GM18508 (cell line): ENCODE data around the gene BAG5.

ENCODE experiments used
- ATAC-seq: cut with Tn5 transposase; IDR thresholded peaks from one replicate; pipeline ENCODE4 v1.9.1; 2021; ENCODE audit warnings: moderate number of reproducible peaks; ENCODE audit not compliant: insufficient read depth, unreplicated experiment

The BAG5 gene

GRCh38 chr14:103547455-103547940, 15.0 kb downstream of the BAG5 start:
- ATAC-seq, result no peak

- no peak for ATAC-seq
Measured at GRCh38 chr14:103546652-103547454, 15.6 kb downstream of the BAG5 start.

GRCh38 chr14:103545915-103546651, 16.4 kb downstream of the BAG5 start:
- no peak for ATAC-seq

GRCh38 chr14:103545219-103545914, 17.1 kb downstream of the BAG5 start:
- no peak for ATAC-seq

- no peak for ATAC-seq
Measured at GRCh38 chr14:103544388-103545218, 17.9 kb downstream of the BAG5 start.

- no peak for ATAC-seq
Measured at GRCh38 chr14:103543721-103544387, 18.6 kb downstream of the BAG5 start.

- ATAC-seq, result no peak
Measured at GRCh38 chr14:103543140-103543539, 19.3 kb downstream of the BAG5 start.

- no peak for ATAC-seq
Measured at GRCh38 chr14:103542605-103543088, 19.8 kb downstream of the BAG5 start.

GRCh38 chr14:103541709-103542604, 20.5 kb downstream of the BAG5 start:
- ATAC-seq, result no peak

GRCh38 chr14:103540821-103541708, 21.4 kb downstream of the BAG5 start:
- no peak for ATAC-seq

GRCh38 chr14:103539056-103539825, 23.2 kb downstream of the BAG5 start:
- ATAC-seq, result no peak

GRCh38 chr14:103538291-103539055, 24.0 kb downstream of the BAG5 start:
- no peak for ATAC-seq

GRCh38 chr14:103537175-103537990, 25.1 kb downstream of the BAG5 start:
- ATAC-seq, result no peak

- no peak for ATAC-seq
Measured at GRCh38 chr14:103536693-103537092, 25.8 kb downstream of the BAG5 start.

GRCh38 chr14:103535891-103536565, 26.4 kb downstream of the BAG5 start:
- no peak for ATAC-seq
